A549 (cell line): ENCODE measurements around the gene CBARP. TPM values are rescaled to one million over a fixed set of nuclear protein-coding genes. Genes with fewer than 3 reads are reported as not detected.
A peak's percentile ranks its signal among the peaks of the same experiment; 100 is the strongest.

Experiments used
- ATAC-seq, 2 experiments: fragments of 200-7000 bp in 1 of 2; fragments of >200 bp in 1 of 2; cut with Nextera tagmentation in 1 of 2; cut with Tn5 transposase in 1 of 2; 3 replicates each; pipeline versions ENCODE4 v1.8.0 to v1.9.1; 2018 to 2020; ENCODE audit warnings: mild to moderate bottlenecking in 1 of 2, moderate library complexity in 1 of 2
- CTCF ChIA-PET: fragments of 300-600 bp; sonication (Branson Sonifier 250); formaldehyde crosslinking; extraction: SDS; loops from one replicate; lab custom pipeline; 2021; ENCODE audit warnings: antibody characterized with exemption, inconsistent platforms; lab: Yijun Ruan, JAX
- POLR2A ChIA-PET: fragments of 350-600 bp; formaldehyde crosslinking; extraction: SDS; loops from one replicate; lab custom pipeline; 2021; ENCODE audit warnings: antibody characterized with exemption, inconsistent platforms; lab: Yijun Ruan, JAX
- DNase-seq, 2 experiments: peaks; one replicate each; pipeline versions ENCODE4 v3.0.0 to v3.0.0-alpha.2; 2011 to 2016; ENCODE audit warnings: low read depth in 1 of 2, low spot score in 1 of 2
- FAIRE-seq: peaks from 2 replicates; lab custom pipeline; 2011; peaks lifted over from hg19 to GRCh38; lab: Jason Lieb, UNC
- H3K27ac ChIP-seq, 2 experiments: fragments of >200 bp; sonication (Bioruptor Twin); formaldehyde crosslinking; 3 replicates each; pipeline ENCODE4 v1.5.1; 2016 to 2017
- H3K4me1 ChIP-seq: fragments of >200 bp; sonication (Bioruptor Twin); formaldehyde crosslinking; 3 replicates; pipeline ENCODE4 v1.6.1; 2016
- H3K4me2 ChIP-seq: fragments of >200 bp; sonication (Bioruptor Twin); formaldehyde crosslinking; 3 replicates; pipeline ENCODE4 v1.6.1; 2016
- H3K4me3 ChIP-seq: fragments of >200 bp; sonication (Bioruptor Twin); formaldehyde crosslinking; 3 replicates; pipeline ENCODE4 v1.5.1; 2016
- H3K9me3 ChIP-seq: fragments of >200 bp; sonication (Bioruptor Twin); formaldehyde crosslinking; 3 replicates; pipeline ENCODE4 v1.6.1; 2016
- ATOH8 ChIP-seq: fragments of 250-450 bp; sonication (Bioruptor Pico); IDR thresholded peaks from 2 replicates; pipeline ENCODE4 v1.5.0; 2020; ENCODE audit warnings: low read depth, mild to moderate bottlenecking, moderate library complexity
- BCL3 ChIP-seq: fragments of >200 bp; sonication (Bioruptor Twin); formaldehyde crosslinking; IDR thresholded peaks from 3 replicates; pipeline ENCODE4 v1.6.1; 2016
- BHLHE40 ChIP-seq: IDR thresholded peaks from 2 replicates; pipeline ENCODE4 v1.6.1; 2012; ENCODE audit warnings: low read depth, low read length, inconsistent platforms
- CBX8 ChIP-seq: fragments of 200-600 bp; sonication (generic); IDR thresholded peaks from 2 replicates; pipeline ENCODE4 v1.6.1; 2016
- CEBPB ChIP-seq, 2 experiments: fragments of >200 bp in 1 of 2; sonication (Bioruptor Twin) in 1 of 2; formaldehyde crosslinking in 1 of 2; IDR thresholded peaks; 2 replicates each; pipeline ENCODE4 v1.6.1; 2012 to 2016
- CHD2 ChIP-seq: fragments of 150-350 bp; IDR thresholded peaks from 2 replicates; pipeline ENCODE4 v1.6.1; 2014; ENCODE audit warnings: low read length; ENCODE audit not compliant: partially characterized antibody
- CTCF ChIP-seq: fragments of >200 bp; sonication (Bioruptor Twin); formaldehyde crosslinking; IDR thresholded peaks from 3 replicates; pipeline ENCODE4 v1.5.1; 2016
- E2F6 ChIP-seq: IDR thresholded peaks from 2 replicates; pipeline ENCODE4 v1.6.1; 2012; ENCODE audit warnings: low read depth, borderline replicate concordance
- EHF ChIP-seq: fragments of 250-450 bp; sonication (Bioruptor Pico); IDR thresholded peaks from 2 replicates; pipeline ENCODE4 v1.5.0; 2020; ENCODE audit warnings: mild to moderate bottlenecking
- EHMT2 ChIP-seq: fragments of 200-600 bp; sonication (generic); IDR thresholded peaks from 2 replicates; pipeline ENCODE4 v1.6.1; 2016; ENCODE audit warnings: antibody characterized with exemption, low read depth, mild to moderate bottlenecking, moderate library complexity
- ELK1 ChIP-seq: fragments of 150-350 bp; IDR thresholded peaks from 2 replicates; pipeline ENCODE4 v1.6.1; 2014; ENCODE audit warnings: low read depth, mild to moderate bottlenecking, low read length
- FOSB ChIP-seq: fragments of 250-450 bp; sonication (Bioruptor Pico); IDR thresholded peaks from 2 replicates; pipeline ENCODE4 v1.5.0; 2020; ENCODE audit warnings: mild to moderate bottlenecking, moderate library complexity
- FOXS1 ChIP-seq: fragments of 250-450 bp; sonication (Bioruptor Pico); IDR thresholded peaks from 2 replicates; pipeline ENCODE4 v1.5.0; 2020; ENCODE audit warnings: mild to moderate bottlenecking, moderate library complexity
- GATA3 ChIP-seq: IDR thresholded peaks from 2 replicates; pipeline ENCODE4 v1.6.1; 2012; ENCODE audit warnings: borderline replicate concordance
- HDAC2 ChIP-seq: fragments of 200-600 bp; sonication (generic); IDR thresholded peaks from 2 replicates; pipeline ENCODE4 v1.6.1; 2016
- HEYL ChIP-seq: fragments of 250-450 bp; sonication (Bioruptor Pico); IDR thresholded peaks from 2 replicates; pipeline ENCODE4 v1.8.0; 2021; ENCODE audit warnings: mild to moderate bottlenecking, moderate library complexity
- HOXB13 ChIP-seq: fragments of 250-450 bp; sonication (Bioruptor Pico); IDR thresholded peaks from 2 replicates; pipeline ENCODE4 v1.5.0; 2020; ENCODE audit warnings: low read depth, mild to moderate bottlenecking, moderate library complexity
- JUN ChIP-seq, 2 experiments: fragments of >200 bp; sonication (Bioruptor Twin); formaldehyde crosslinking; IDR thresholded peaks; 2 replicates in 1 of 2; 3 replicates in 1 of 2; pipeline ENCODE4 v1.6.1; 2016 to 2017
- JUNB ChIP-seq: fragments of >200 bp; sonication (Bioruptor Twin); formaldehyde crosslinking; IDR thresholded peaks from 2 replicates; pipeline ENCODE4 v1.6.1; 2016
- KDM1A ChIP-seq: fragments of 200-600 bp; sonication (generic); IDR thresholded peaks from 2 replicates; pipeline ENCODE4 v1.6.1; 2016; ENCODE audit warnings: low read depth, mild to moderate bottlenecking
- NPAS2 ChIP-seq: fragments of 250-450 bp; sonication (Bioruptor Pico); IDR thresholded peaks from 2 replicates; pipeline ENCODE4 v1.8.0; 2022; ENCODE audit warnings: mild to moderate bottlenecking, moderate library complexity, borderline replicate concordance
- POLR2AphosphoS2 ChIP-seq: conservative IDR thresholded peaks from 2 replicates; pipeline ENCODE4 v1.6.1; 2012; ENCODE audit warnings: low read length, improper control_type of control experiment, inconsistent platforms
- RCOR1 ChIP-seq: fragments of 150-350 bp; IDR thresholded peaks from 2 replicates; pipeline ENCODE4 v1.6.1; 2014; ENCODE audit warnings: antibody characterized with exemption, low read length, low read depth
- RNF2 ChIP-seq: fragments of 200-600 bp; sonication (generic); IDR thresholded peaks from 2 replicates; pipeline ENCODE4 v1.6.1; 2016; ENCODE audit warnings: low read depth, mild to moderate bottlenecking, antibody characterized with exemption, moderate library complexity, borderline replicate concordance
- TP53 ChIP-seq: fragments of 250-450 bp; sonication (Bioruptor Pico); IDR thresholded peaks from 2 replicates; pipeline ENCODE4 v1.5.0; 2021; ENCODE audit warnings: mild to moderate bottlenecking, moderate library complexity
- USF2 ChIP-seq: fragments of 450-650 bp; IDR thresholded peaks from 2 replicates; pipeline ENCODE4 v1.6.1; 2014; ENCODE audit warnings: antibody characterized with exemption
- ZNF302 ChIP-seq: fragments of 250-450 bp; sonication (Bioruptor Pico); IDR thresholded peaks from 2 replicates; pipeline ENCODE4 v1.9.0; 2021; ENCODE audit warnings: inconsistent platforms, mild to moderate bottlenecking, moderate library complexity
- WGBS: methylation state at CpG from one replicate; pipeline ENCODE4 v1.1.6; 2017; ENCODE audit errors: missing lambda C conversion rate; 5-methylcytosine and 5-hydroxymethylcytosine counted together
- polyA plus RNA-seq, 4 experiments: library from polyadenylated mRNA; depleted of rRNA in 3 of 4; stranded (reverse); fragments of >200 nt; fragmentation: RNase III in 1 of 4; extraction: RNeasy Plus Mini Kit Qiagen cat#74134 plus additional on column Dnase treatment in 1 of 4; gene quantifications; 2 replicates in 3 of 4; 3 replicates in 1 of 4; pipeline ENCODE4 v1.2.3, GENCODE V29; 2011 to 2017

Gene CBARP
- polyA plus RNA-seq, 2 of the 4 experiments (the other 2 are of a cell fraction): 0.19 to 2.0 TPM

GRCh38 chr19:1259876-1260748, 22.3 kb upstream of the CBARP start (continued):
- TF ChIP-seq ELK1: no peak
- 0 out of 4 replicates have a peak, but pooled peaks of 1 of the 2 experiments have one; percentile 18 for TF ChIP-seq CEBPB (IDR thresholded peaks at IDR 0.05)
- no peak for TF ChIP-seq ATOH8 (CRISPR knock-in tag)
- TF ChIP-seq POLR2AphosphoS2: no peak
- no peak for TF ChIP-seq RNF2
- no peak for TF ChIP-seq E2F6
- TF ChIP-seq BHLHE40: no peak
- no peak for TF ChIP-seq JUNB
- TF ChIP-seq KDM1A: peak; percentile 86
- TF ChIP-seq HOXB13 (CRISPR knock-in tag): no peak
- no peak; a peak in 2 of 5 replicates for TF ChIP-seq JUN (IDR thresholded peaks at IDR 0.05)
- TF ChIP-seq CTCF: no peak
- TF ChIP-seq TP53 (CRISPR knock-in tag): no peak

- no peak for FAIRE-seq
- ChIA-PET POLR2A (interaction anchor here (1.6 kb wide), 1 partner anchor 10 kb away, joined by 25 read pairs; the partner anchor contains the start of gene CIRBP), CTCF (interaction anchor here (8.4 to 18.7 kb wide), 2 partner anchors 8 to 16 kb away, joined by 107 to 500 read pairs; partner anchors contain the start of genes ATP5F1D and CIRBP)
- Histone ChIP-seq H3K4me1 (peaks cover 76% of the 10 kb centered on the region), H3K9me3 (no peaks in the 10 kb centered on the region), H3K4me2 (peak overlapping the region; percentile 100), H3K4me3 (peak overlapping the region; percentile 29), H3K27ac (peak overlapping the region; percentile 98 to 99)
- ATAC-seq: peak; percentile 44 to 45
- peak; percentile 25 to 91 for DNase-seq
- WGBS: 8% methylated on average over 3 of the region's 17 CpGs
- TF ChIP-seq USF2 (no peak), GATA3 (peak; percentile 47; the same call in 1 of the 2 replicates), BHLHE40 (no peak), JUN (IDR thresholded peaks at IDR 0.05) (peak; percentile 83 to 89), EHMT2 (no peak), RCOR1 (no peak), NPAS2 (CRISPR knock-in tag) (no peak), FOSB (CRISPR knock-in tag) (peak; percentile 98), ZNF302 (CRISPR knock-in tag) (no peak), HOXB13 (CRISPR knock-in tag) (peak; percentile 46; the same call in 1 of the 2 replicates), CHD2 (no peak), BCL3 (no peak), FOXS1 (CRISPR knock-in tag) (0 out of 2 replicates have a peak, but pooled peaks have one; percentile 25), TP53 (CRISPR knock-in tag) (peak; percentile 96), JUNB (no peak), KDM1A (no peak), EHF (peak; percentile 90), CBX8 (no peak), HEYL (CRISPR knock-in tag) (no peak), HDAC2 (no peak), ELK1 (no peak), POLR2AphosphoS2 (peak; percentile 99)
These were observed 21.5 kb upstream of the CBARP start for GRCh38 chr19:1259206-1259875.
